ENCODE results near the gene TFAM. TPM values are rescaled to one million over a fixed set of nuclear protein-coding genes. Genes with fewer than 3 reads are reported as not detected.

Gene TFAM
- total RNA-seq, 1 donor from 2014 or later = 13.3 TPM

- intact Hi-C loops (cut with DNase I) = no loop called here
- Histone ChIP-seq H3K27me3 (no peaks in the 10 kb centered on the region), H3K9me3 (no peaks in the 10 kb centered on the region), H3K4me3 (no peak overlapping the region), H3K4me1 (no peaks in the 10 kb centered on the region), H3K27ac (no peak overlapping the region), H3K36me3 (no peaks in the 10 kb centered on the region)
- DNase-seq (ENCODE audit: extremely low spot score in 2 of 2) = no peak
- TF ChIP-seq POLR2A (IDR thresholded peaks at IDR 0.05) (no peak), CTCF (IDR thresholded peaks at IDR 0.05) (no peak), POLR2AphosphoS5 (IDR thresholded peaks at IDR 0.05; ENCODE audit: insufficient read depth in 1 of 2, low read depth in 1 of 2) (no peak)
These were observed 59.1 kb downstream of the TFAM start for GRCh38 chr10:58444321-58444720.

- H3K36me3 ChIP-seq = no peaks in the 10 kb centered on the region
These were observed 59.7 kb downstream of the TFAM start for GRCh38 chr10:58444876-58445275.

GRCh38 chr10:58448121-58448935 lies 63.1 kb downstream of the TFAM start:
- Histone ChIP-seq H3K27ac (no peak overlapping the region), H3K4me3 (no peak overlapping the region), H3K27me3 (no peaks in the 10 kb centered on the region), H3K36me3 (no peaks in the 10 kb centered on the region), H3K9me3 (no peaks in the 10 kb centered on the region), H3K4me1 (no peaks in the 10 kb centered on the region)
- intact Hi-C loops (cut with DNase I) = no loop called here
- TF ChIP-seq POLR2AphosphoS5 (IDR thresholded peaks at IDR 0.05; ENCODE audit: insufficient read depth in 1 of 2, low read depth in 1 of 2) = no peak
- TF ChIP-seq CTCF (IDR thresholded peaks at IDR 0.05) = no peak
- no peak for TF ChIP-seq POLR2A (IDR thresholded peaks at IDR 0.05)
- DNase-seq (ENCODE audit: extremely low spot score in 2 of 2) = no peak

More at GRCh38 chr10:58444876-58445275, 59.7 kb downstream of the TFAM start:
- Histone ChIP-seq H3K9me3 (no peaks in the 10 kb centered on the region), H3K4me1 (no peaks in the 10 kb centered on the region), H3K27ac (no peak overlapping the region), H3K27me3 (no peaks in the 10 kb centered on the region), H3K4me3 (no peak overlapping the region)
- TF ChIP-seq POLR2A (IDR thresholded peaks at IDR 0.05) (no peak), CTCF (IDR thresholded peaks at IDR 0.05) (no peak), POLR2AphosphoS5 (IDR thresholded peaks at IDR 0.05; ENCODE audit: insufficient read depth in 1 of 2, low read depth in 1 of 2) (no peak)
- no peak for DNase-seq (ENCODE audit: extremely low spot score in 2 of 2)
- intact Hi-C loops (cut with DNase I) = no loop called here

Other genes with a start within 250 kb of the TFAM start
- 6.1 TPM for gene IPMK, start 117.5 kb upstream of the TFAM start, total RNA-seq
- 16.0 TPM for gene CISD1, start 116.2 kb upstream of the TFAM start, total RNA-seq
- gene UBE2D1, start 50.4 kb upstream of the TFAM start, total RNA-seq = 10.1 TPM
- gene BICC1, start 127.5 kb downstream of the TFAM start, total RNA-seq = 15.2 TPM